HG03457 (cell line): ENCODE measurements around the gene RBM19.

Source experiments
- ATAC-seq: cut with Tn5 transposase; IDR thresholded peaks from one replicate; pipeline ENCODE4 v1.9.1; 2021; ENCODE audit warnings: moderate number of reproducible peaks; ENCODE audit not compliant: unreplicated experiment

The RBM19 gene

GRCh38 chr12:113841786-113842185 lies 124.3 kb downstream of the RBM19 start:
- ATAC-seq: no peak

DNA sequence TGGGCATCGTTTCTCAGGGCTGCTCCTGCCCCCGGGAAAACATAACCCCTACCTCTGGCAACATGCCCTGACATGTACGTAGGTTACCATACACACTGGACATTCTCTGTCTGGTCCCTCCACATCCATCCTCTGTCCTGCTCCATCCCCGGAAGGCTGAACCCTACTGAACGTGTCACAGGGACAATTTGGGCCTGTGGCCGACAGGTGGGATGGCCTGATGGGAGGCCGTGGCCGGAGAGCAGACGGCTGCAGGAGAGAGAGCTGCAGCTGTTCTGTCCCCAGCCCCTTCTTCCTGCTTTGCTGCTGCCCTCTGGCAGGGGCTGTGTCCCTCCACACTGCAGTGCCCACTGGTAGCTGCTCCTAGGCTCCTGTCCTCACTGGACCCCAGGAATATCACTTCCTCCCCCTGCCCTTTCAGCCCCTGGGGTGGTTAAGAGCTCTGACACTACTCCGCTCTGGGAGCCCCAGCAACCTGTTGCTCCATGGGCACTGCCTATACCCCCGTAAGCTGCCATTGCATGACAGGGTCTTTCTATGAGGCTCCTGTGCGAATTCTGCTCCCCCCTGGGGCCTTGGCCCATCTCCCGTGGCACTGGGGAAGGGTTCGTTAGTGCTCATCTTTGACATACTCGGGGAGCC lies 125.6 kb downstream of the RBM19 start:
- ATAC-seq: no peak

GRCh38 chr12:113838896-113839295 lies 127.2 kb downstream of the RBM19 start:
- no peak for ATAC-seq

GRCh38 chr12:113837528-113838296 lies 128.4 kb downstream of the RBM19 start:
- no peak for ATAC-seq

DNA sequence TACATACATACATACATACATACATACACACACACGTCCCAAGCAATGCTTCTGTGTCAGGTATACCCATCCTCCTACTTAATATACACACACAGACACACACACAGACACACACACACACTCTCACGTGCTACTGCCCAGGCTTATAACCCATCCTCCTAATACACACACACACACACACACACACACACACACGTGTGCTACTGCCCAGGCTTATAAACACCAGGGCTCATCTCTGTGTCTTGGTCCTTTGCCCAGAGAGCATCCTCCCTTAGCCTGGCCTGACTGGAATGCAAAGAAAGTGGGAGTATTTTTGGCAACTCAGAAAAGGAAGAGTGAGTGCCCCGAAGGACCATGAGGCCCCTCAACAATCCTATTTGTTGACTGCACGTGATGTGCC lies 129.0 kb downstream of the RBM19 start:
- ATAC-seq: no peak

DNA sequence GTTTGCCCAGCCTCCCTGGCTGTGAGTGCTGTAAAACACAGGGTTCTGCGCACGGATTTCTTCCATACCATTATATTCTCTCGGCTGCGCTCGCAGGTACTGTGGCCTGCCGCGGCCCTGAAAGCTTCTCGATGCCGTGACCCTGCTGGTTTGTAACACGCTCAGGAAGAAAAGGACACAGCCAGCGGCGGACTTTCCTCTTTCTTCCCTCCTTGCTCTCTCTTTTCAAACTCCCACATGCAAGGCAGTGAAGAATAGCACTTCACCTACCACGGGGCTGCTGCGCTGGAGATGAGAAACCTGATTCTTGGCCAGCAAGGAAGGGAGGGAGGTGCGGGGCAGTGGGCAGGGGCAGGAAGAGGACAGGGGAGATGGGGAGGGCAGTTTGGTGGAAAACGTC lies 130.2 kb downstream of the RBM19 start:
- ATAC-seq: no peak

DNA sequence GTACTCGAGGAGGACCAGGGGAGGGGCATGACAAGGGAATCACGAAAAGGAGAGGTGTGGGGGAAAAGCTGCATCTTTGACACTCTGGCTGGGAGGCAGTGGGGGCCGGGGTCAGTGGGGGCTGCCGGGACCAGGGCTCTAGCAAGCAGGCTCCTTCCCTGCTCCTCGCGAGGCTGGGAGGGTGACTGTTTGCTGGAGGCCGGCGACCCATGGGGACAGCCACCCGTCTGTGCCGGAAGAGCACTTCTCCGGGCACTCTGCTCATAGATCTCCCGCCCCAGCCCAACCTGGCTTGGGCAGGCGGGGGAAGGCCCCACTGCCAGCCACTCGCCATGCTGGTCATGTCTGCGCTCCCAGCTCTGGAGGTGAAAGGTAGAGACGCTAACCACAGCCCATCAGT lies 130.7 kb downstream of the RBM19 start:
- no peak for ATAC-seq

- no peak for ATAC-seq
These were observed 132.7 kb downstream of the RBM19 start for GRCh38 chr12:113833422-113833821.

GRCh38 chr12:113831476-113831875 lies 134.6 kb downstream of the RBM19 start:
- ATAC-seq: no peak

DNA sequence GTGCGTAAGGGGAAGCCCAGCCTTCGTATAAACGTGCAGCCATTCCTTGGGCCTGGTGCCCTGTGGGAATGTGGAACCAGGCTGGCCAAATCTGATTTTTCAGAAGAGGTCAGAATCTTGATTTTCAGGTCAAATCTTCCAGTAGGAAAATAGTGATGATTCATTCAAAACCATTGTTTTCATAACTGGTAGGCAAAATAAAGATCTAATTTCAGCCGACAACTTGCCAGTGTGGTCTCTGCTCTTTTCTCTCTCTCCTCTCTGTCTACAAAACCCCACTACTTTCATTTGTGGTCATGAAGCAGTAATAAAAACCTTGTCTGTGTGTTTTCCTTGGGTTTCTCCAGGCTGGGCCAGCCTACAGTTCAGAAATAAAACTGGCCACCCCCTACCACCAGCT lies 135.1 kb downstream of the RBM19 start:
- no peak for ATAC-seq

GRCh38 chr12:113829212-113829611 lies 136.9 kb downstream of the RBM19 start:
- no peak for ATAC-seq

GRCh38 chr12:113827539-113828114 lies 138.5 kb downstream of the RBM19 start:
- ATAC-seq: no peak

DNA sequence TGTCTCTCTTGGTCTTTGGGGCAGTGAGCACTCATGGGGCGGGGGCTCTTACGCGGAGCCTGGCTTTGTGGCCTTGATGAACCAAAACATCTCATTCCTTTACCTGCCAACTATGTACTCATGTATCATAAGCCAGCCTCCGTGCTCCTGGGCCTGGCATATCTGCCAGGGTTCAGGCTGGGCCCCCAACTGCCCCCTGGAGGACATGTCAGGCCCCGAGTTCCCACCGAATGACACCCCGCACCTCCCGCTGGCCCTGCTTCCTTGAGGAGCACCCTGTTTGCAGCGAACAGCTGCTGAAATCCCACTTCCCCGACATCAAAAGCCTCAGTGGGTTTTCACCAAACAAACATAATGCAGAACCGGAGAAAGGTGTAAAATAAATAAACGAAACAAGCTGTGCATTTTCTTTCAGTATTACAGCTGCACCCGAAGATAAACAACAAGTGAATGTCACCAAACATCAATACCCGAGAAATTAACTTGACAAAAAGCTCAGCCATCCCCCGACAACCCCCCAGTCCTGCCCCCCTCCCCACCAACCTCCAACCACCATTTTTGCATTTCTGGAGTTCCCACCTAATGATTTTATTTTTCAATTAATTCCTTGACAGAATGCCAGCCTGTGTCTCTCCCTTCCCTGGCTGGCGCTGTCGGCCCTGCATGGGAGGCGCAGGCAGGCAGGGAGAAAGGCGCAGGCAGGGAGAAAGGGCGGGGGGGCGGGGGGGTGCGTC lies 139.2 kb downstream of the RBM19 start:
- ATAC-seq: no peak

DNA sequence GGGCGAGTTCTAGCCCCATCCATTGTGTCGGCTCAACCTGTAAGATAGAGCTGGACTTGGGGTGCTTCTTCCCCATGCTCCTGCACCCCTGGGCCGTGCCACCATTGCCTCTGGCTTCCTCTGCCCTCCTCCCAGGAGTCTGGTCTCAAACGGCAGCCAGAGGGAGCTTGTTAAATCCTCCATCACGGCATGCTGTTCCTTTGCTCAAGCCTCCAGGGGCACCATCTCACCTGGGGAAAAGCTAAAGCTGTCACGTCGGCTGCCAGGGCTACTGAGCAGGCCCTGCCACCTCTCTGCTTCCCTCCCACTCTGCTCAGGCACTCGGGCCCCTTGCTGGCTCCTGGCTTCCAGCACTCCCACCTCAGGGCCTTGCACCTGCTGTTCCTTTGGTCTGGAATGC lies 140.4 kb downstream of the RBM19 start:
- ATAC-seq: no peak

GRCh38 chr12:113823816-113824215 lies 142.3 kb downstream of the RBM19 start:
- no peak for ATAC-seq

- ATAC-seq: no peak
These were observed 143.1 kb downstream of the RBM19 start for GRCh38 chr12:113823016-113823415.

- ATAC-seq: no peak
These were observed 145.3 kb downstream of the RBM19 start for GRCh38 chr12:113820842-113821241.

DNA sequence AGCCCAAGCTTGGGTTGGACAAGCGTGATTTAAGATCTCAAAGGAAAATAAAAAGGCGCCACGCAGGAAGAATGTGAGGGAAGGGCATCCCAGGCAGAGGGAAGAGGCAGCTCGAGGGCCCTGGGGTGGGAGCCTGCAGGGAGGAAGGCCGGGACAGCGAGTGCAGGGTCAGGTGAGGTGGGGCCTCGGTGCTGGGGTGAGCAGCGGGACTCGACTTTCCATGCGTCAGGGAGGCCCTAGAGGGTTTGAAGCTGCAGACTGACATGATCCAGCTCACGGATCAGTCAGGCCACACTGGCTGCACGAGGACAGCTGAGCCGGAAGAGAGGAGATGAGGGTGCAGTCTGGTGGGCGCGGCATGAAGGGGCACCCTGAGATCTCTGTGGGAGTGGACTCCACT lies 145.8 kb downstream of the RBM19 start:
- ATAC-seq: no peak

- no peak for ATAC-seq
These were observed 146.6 kb downstream of the RBM19 start for GRCh38 chr12:113819495-113819894.

DNA sequence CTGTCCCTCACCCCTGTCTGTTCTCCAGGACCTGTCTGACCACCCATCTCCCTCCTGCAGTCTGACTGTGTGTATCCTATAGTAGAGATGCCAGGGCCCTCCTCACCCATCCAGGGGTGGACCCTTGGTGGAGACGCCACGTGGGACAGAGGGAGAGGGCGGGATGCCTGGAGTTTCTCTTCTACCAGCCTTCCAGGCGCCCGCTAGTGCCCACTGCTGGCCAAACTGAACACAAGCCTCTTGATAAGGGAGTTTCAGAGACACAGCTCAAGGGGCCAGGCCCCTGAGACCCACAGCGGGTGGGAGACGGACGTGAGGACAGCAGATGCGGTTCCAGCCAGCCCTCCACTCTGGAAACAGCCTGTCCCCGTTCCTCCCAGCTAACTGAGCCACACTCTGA lies 147.3 kb downstream of the RBM19 start:
- ATAC-seq: no peak

DNA sequence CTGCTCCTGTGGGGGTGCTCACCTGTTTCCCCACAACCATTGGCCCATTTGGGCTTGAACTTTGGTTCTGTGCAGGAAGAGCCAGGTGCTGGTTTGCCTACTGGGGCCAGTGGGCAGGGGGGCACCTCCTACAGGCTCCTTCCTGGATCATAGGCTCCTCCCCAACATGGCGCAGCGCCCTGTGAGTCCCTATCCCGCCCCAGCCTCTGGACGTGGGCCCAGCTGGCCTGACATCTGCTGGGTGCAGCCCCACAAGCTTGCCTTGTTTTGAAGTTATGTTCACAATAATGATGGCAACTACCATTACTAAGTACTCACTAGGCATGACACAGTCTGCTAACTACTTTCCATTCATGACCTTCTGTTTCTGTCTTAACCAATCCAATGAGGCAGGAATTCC lies 147.8 kb downstream of the RBM19 start:
- ATAC-seq: no peak

DNA sequence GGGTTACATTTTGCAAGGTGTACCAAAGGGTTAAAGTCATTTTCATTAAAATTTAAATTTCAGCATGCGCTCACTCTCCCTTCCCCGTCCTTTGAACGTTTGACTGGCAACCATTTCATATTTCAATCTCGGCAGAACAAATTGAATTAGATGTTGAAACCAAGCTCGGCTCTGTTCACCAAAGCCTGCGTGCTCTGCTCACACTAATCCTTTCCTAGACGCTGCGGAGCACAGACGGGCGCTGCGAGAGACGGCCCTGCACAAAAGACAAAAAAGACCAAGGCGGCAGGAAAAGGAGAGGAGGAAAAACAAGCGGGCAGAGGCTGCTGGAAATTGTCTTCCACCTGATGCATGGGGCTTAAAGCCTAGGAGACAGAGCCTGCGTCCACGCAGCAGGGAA lies 149.3 kb downstream of the RBM19 start:
- ATAC-seq: no peak
